H9 (cell line): ENCODE data around the gene EMC8. TPM values are rescaled to one million over a fixed set of nuclear protein-coding genes. Genes with fewer than 3 reads are reported as not detected.

Experiments
- DNase-seq: peaks from one replicate; pipeline ENCODE4 v3.0.0-alpha.2; 2017
- H2AFZ ChIP-seq: one replicate; pipeline ENCODE4 v1.6.1; 2013; ENCODE audit warnings: mild to moderate bottlenecking, low read length, control low read depth, moderate library complexity
- H2AK5ac ChIP-seq: 2 replicates; pipeline ENCODE4 v1.6.1; 2013; ENCODE audit warnings: low read length, control low read depth, mixed read lengths; ENCODE audit not compliant: insufficient read length
- H2BK120ac ChIP-seq: one replicate; pipeline ENCODE4 v1.6.1; 2013; ENCODE audit warnings: low read depth, mild to moderate bottlenecking, low read length, control low read depth, inconsistent platforms; ENCODE audit not compliant: poor library complexity, severe bottlenecking
- H2BK12ac ChIP-seq: 2 replicates; pipeline ENCODE4 v1.6.1; 2013; ENCODE audit warnings: low read length, control low read depth, mixed read lengths, low read depth; ENCODE audit not compliant: insufficient read length
- H2BK15ac ChIP-seq: 2 replicates; pipeline ENCODE4 v1.6.1; 2013; ENCODE audit warnings: low read depth, low read length, control low read depth
- H2BK20ac ChIP-seq: one replicate; pipeline ENCODE4 v1.6.1; 2013; ENCODE audit warnings: low read depth, mild to moderate bottlenecking, low read length, control low read depth, inconsistent platforms; ENCODE audit not compliant: poor library complexity, severe bottlenecking
- H2BK5ac ChIP-seq: 2 replicates; pipeline ENCODE4 v1.6.1; 2013; ENCODE audit warnings: low read length, control low read depth, mixed read lengths; ENCODE audit not compliant: insufficient read length
- H3K14ac ChIP-seq: 2 replicates; pipeline ENCODE4 v1.6.1; 2013; ENCODE audit warnings: low read length, control low read depth; ENCODE audit not compliant: insufficient read depth
- H3K18ac ChIP-seq: 2 replicates; pipeline ENCODE4 v1.6.1; 2013; ENCODE audit warnings: low read depth, mild to moderate bottlenecking, mixed read lengths, low read length, control low read depth; ENCODE audit not compliant: insufficient read length
- H3K23ac ChIP-seq: 2 replicates; pipeline ENCODE4 v1.6.1; 2013; ENCODE audit warnings: low read length, control low read depth, mixed read lengths, low read depth; ENCODE audit not compliant: insufficient read length
- H3K23me2 ChIP-seq: 2 replicates; pipeline ENCODE4 v1.6.1; 2013; ENCODE audit warnings: low read depth, mild to moderate bottlenecking, mixed read lengths, low read length, control low read depth; ENCODE audit not compliant: insufficient read length, poor library complexity, severe bottlenecking
- H3K27ac ChIP-seq: 2 replicates; pipeline ENCODE4 v1.5.1; 2013; ENCODE audit warnings: low read length, control low read depth, mixed read lengths, low read depth; ENCODE audit not compliant: insufficient read length
- H3K27me3 ChIP-seq: 2 replicates; pipeline ENCODE4 v1.6.1; 2013; ENCODE audit warnings: low read length, control low read depth, inconsistent platforms; ENCODE audit not compliant: insufficient read depth
- H3K4ac ChIP-seq: 2 replicates; pipeline ENCODE4 v1.6.1; 2013; ENCODE audit warnings: low read depth, mild to moderate bottlenecking, control low read depth, inconsistent platforms, low read length, moderate library complexity
- H3K4me1 ChIP-seq: 2 replicates; pipeline ENCODE4 v1.6.1; 2013; ENCODE audit warnings: low read length, control low read depth, inconsistent platforms; ENCODE audit not compliant: insufficient read depth
- H3K4me2 ChIP-seq: 2 replicates; pipeline ENCODE4 v1.6.1; 2013; ENCODE audit warnings: low read length, control low read depth, mixed read lengths; ENCODE audit not compliant: insufficient read length, insufficient read depth
- H3K56ac ChIP-seq: 2 replicates; pipeline ENCODE4 v1.6.1; 2013; ENCODE audit warnings: low read depth, mild to moderate bottlenecking, mixed read lengths, low read length, control low read depth; ENCODE audit not compliant: insufficient read length
- H3K79me1 ChIP-seq: 2 replicates; pipeline ENCODE4 v1.6.1; 2013; ENCODE audit warnings: low read depth, mild to moderate bottlenecking, moderate library complexity, low read length, control low read depth, inconsistent platforms; ENCODE audit not compliant: insufficient read depth, poor library complexity, severe bottlenecking
- H3K79me2 ChIP-seq: 2 replicates; pipeline ENCODE4 v1.6.1; 2013; ENCODE audit warnings: low read length, control low read depth, inconsistent platforms; ENCODE audit not compliant: insufficient read depth
- H3K9ac ChIP-seq: 2 replicates; pipeline ENCODE4 v1.6.1; 2013; ENCODE audit warnings: low read length, control low read depth, mixed read lengths; ENCODE audit not compliant: insufficient read length; ENCODE audit errors: extremely low read depth
- H3K9me3 ChIP-seq: one replicate; pipeline ENCODE4 v1.6.1; 2013; ENCODE audit warnings: low read depth, low read length, inconsistent platforms; ENCODE audit not compliant: control insufficient read depth
- H3T11ph ChIP-seq: one replicate; pipeline ENCODE4 v1.6.1; 2013; ENCODE audit warnings: mild to moderate bottlenecking, low read length, control low read depth, inconsistent platforms
- H4K20me1 ChIP-seq: one replicate; pipeline ENCODE4 v1.6.1; 2013; ENCODE audit not compliant: control insufficient read depth, insufficient read length, insufficient read depth
- H4K5ac ChIP-seq: 2 replicates; pipeline ENCODE4 v1.6.1; 2013; ENCODE audit warnings: low read depth, mild to moderate bottlenecking, mixed read lengths, low read length, control low read depth; ENCODE audit not compliant: insufficient read length
- H4K8ac ChIP-seq: replicated peaks from 2 replicates; pipeline ENCODE4 v1.6.1; 2013; ENCODE audit warnings: low read length, control low read depth, mixed read lengths, low read depth; ENCODE audit not compliant: insufficient read length
- H4K91ac ChIP-seq: 2 replicates; pipeline ENCODE4 v1.6.1; 2013; ENCODE audit warnings: low read depth, mild to moderate bottlenecking, moderate library complexity, mixed read lengths, low read length, control low read depth; ENCODE audit not compliant: insufficient read length
- H3K27ac Mint-ChIP-seq, 3 experiments: 2 replicates in 2 of 3; 3 replicates in 1 of 3; pipeline ENCODE4 v1.8.0; 2020 to 2021; ENCODE audit warnings: mixed read lengths in 3 of 3, mild to moderate bottlenecking in 1 of 3, moderate library complexity in 1 of 3
- H3K27me3 Mint-ChIP-seq: 2 replicates; pipeline ENCODE4 v1.8.0; 2021; ENCODE audit warnings: low read depth, mild to moderate bottlenecking, moderate library complexity, mixed read lengths
- H3K36me3 Mint-ChIP-seq, 3 experiments: 2 replicates in 2 of 3; 3 replicates in 1 of 3; pipeline ENCODE4 v1.8.0; 2020 to 2021; ENCODE audit warnings: low read depth in 3 of 3, mixed read lengths in 3 of 3; ENCODE audit not compliant: insufficient read depth in 1 of 3
- H3K4me1 Mint-ChIP-seq, 2 experiments: 2 replicates each; pipeline ENCODE4 v1.8.0; 2020; ENCODE audit warnings: mixed read lengths in 2 of 2
- H3K4me3 Mint-ChIP-seq, 2 experiments: 2 replicates in 1 of 2; 3 replicates in 1 of 2; pipeline ENCODE4 v1.8.0; 2020 to 2021; ENCODE audit warnings: mild to moderate bottlenecking in 2 of 2, mixed read lengths in 2 of 2, moderate library complexity in 1 of 2
- H3K9me3 Mint-ChIP-seq, 2 experiments: 2 replicates in 1 of 2; 3 replicates in 1 of 2; pipeline ENCODE4 v1.8.0; 2020; ENCODE audit warnings: mild to moderate bottlenecking in 2 of 2, mixed read lengths in 2 of 2, moderate library complexity in 1 of 2
- CTCF ChIP-seq: fragments of 200-600 bp; sonication (generic); conservative IDR thresholded peaks from 3 replicates; pipeline ENCODE4 v1.8.0; 2021; ENCODE audit warnings: antibody characterized with exemption, mild to moderate bottlenecking
- WGBS: extraction: QIAGEN DNeasy Blood & Tissue Kit; methylation state at CpG from one replicate; pipeline ENCODE4 v1.1.7; 2013; ENCODE audit warnings: missing lambda C conversion rate, low lambda C conversion rate, mixed read lengths; ENCODE audit not compliant: insufficient read length; ENCODE audit errors: extremely low coverage; 5-methylcytosine and 5-hydroxymethylcytosine counted together
- long read RNA-seq: library from polyadenylated mRNA; unstranded; transcript quantifications from one replicate; pipeline ENCODE4 v2.0.0, GENCODE V29; 2020
- total RNA-seq: library from RNA; stranded (reverse); gene quantifications from 2 replicates; pipeline ENCODE4 v1.2.1, GENCODE V29; 2021

EMC8 gene
- total RNA-seq = 52.3 and 59.5 TPM in 2 replicates
- long read RNA-seq, transcript EMC8-202 (4 exons, 1,935 nt) = minor isoform, 6 of 261 reads
- long read RNA-seq, transcript EMC8-201 (5 exons, 1,962 nt) = major isoform, 245 of 261 reads
- long read RNA-seq, partial matches to known transcripts = 3 of 261 reads
- long read RNA-seq, other reads (novel, unspliced or antisense) = 5 of 261 reads

- Histone ChIP-seq H3K4ac (no peak within 1 kb of the TSS), H4K91ac (peak within 1 kb of the TSS; percentile 65), H2BK12ac (no peak within 1 kb of the TSS), H2BK5ac (no peak within 1 kb of the TSS), H3T11ph (no peak within 1 kb of the TSS), H3K23ac (no peak within 1 kb of the TSS), H2BK120ac (no peak within 1 kb of the TSS), H2AK5ac (no peak within 1 kb of the TSS), H3K9ac (peak within 1 kb of the TSS; percentile 97), H3K18ac (peak within 1 kb of the TSS; percentile 53), H4K8ac (no peak within 1 kb of the TSS), H3K27ac (no peak within 1 kb of the TSS), H3K9me3 (no peaks in the 10 kb centered on the region), H3K23me2 (peaks cover 13% of the 10 kb centered on the region), H3K4me1 (no peaks in the 10 kb centered on the region; the same call in 1 of the 2 replicates), H2AFZ (no peak within 1 kb of the TSS), H3K27me3 (no peaks in the 10 kb centered on the region), H3K56ac (no peak within 1 kb of the TSS), H3K79me2 (peaks cover 28% of the 10 kb centered on the region), H4K20me1 (peaks cover 3% of the 10 kb centered on the region), H3K79me1 (peaks cover 17% of the 10 kb centered on the region), H2BK20ac (no peak within 1 kb of the TSS), H3K14ac (peak within 1 kb of the TSS; percentile 76), H4K5ac (no peak within 1 kb of the TSS), H2BK15ac (no peak within 1 kb of the TSS), H3K4me2 (peak within 1 kb of the TSS; percentile 100)
- H3K4me3 Mint-ChIP-seq = peak within 1 kb of the TSS; percentile 91 to 95
- DNase-seq = peak; percentile 93
- peak within 1 kb of the TSS; percentile 80 to 93 (median 86) for H3K27ac Mint-ChIP-seq
- H3K36me3 Mint-ChIP-seq = peaks cover 46 to 70% (median 67%) of the 10 kb centered on the region in 3 experiments
- H3K27me3 Mint-ChIP-seq = no peaks in the 10 kb centered on the region; the same call in 1 of the 2 replicates
- no peak for TF ChIP-seq CTCF
- H3K4me1 Mint-ChIP-seq = peaks cover 18 to 20% of the 10 kb centered on the region in 2 experiments
- no peaks in the 10 kb centered on the region for H3K9me3 Mint-ChIP-seq
- whole genome bisulfite sequencing = no CpG with 5 or more reads among the region's 87 CpGs
Observed at GRCh38 chr16:85799497-85800320, at the start of gene EMC8, which contains the start of gene COX4I1. EMC8 (minus strand) TSS chr16:85799544; CDS start chr16:85799295, 249 bp downstream. COX4I1 (plus strand) TSS chr16:85799695; CDS start chr16:85801206, 1,511 bp downstream.
